Right hindlimb (tissue), 1 donor: Measurements from ENCODE around the gene DMTF1.

Source experiments
- DNase-seq: peaks from one replicate; pipeline ENCODE4 v3.0.0-alpha.2; 2018

DMTF1 gene

DNA sequence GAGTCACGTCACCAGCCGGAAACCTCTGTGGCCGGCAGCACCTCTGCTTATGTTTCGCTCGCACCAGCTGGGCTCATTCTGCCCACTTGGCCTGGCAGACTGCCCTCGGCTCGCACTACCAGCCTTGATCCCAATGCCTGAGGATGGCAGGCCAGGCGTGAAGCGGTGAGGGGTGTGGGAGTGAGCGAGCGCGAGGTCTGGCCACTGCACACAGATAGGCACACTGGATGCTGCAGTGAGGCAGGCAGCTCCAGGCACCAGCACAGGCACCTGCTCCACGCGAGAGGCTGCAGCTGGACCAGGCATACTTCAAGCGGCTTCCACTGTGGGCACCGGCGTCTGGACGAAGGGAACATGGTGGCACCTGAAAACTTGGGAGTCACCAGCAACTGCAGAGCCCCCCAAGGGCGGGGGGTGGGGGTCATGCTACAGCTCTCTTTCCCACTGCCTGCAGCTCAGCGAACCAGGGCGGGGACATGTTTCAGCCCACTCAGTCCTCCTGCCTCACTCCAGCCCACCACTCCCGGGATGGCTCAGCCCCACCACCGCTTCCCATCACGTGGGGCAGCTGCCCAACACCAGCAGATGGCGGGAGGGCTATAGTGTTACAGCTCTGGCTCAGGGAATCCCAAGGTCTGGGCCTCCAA is 5.4 kb upstream of the DMTF1 start:
- DNase-seq, result peak; percentile 25

- no peak for DNase-seq
Observed at GRCh38 chr7:87147500-87147899, 4.8 kb upstream of the DMTF1 start.

GRCh38 chr7:87148332-87148955 is 3.8 kb upstream of the DMTF1 start:
- no peak for DNase-seq

- peak; percentile 14 for DNase-seq
Observed at GRCh38 chr7:87151002-87151728, 1.1 kb upstream of the DMTF1 start.

GRCh38 chr7:87151729-87152111 is 533 bp upstream of the DMTF1 start:
- no peak for DNase-seq

- DNase-seq, result peak; percentile 63
Observed at GRCh38 chr7:87152897-87153641, 816 bp downstream of the DMTF1 start.

DNA sequence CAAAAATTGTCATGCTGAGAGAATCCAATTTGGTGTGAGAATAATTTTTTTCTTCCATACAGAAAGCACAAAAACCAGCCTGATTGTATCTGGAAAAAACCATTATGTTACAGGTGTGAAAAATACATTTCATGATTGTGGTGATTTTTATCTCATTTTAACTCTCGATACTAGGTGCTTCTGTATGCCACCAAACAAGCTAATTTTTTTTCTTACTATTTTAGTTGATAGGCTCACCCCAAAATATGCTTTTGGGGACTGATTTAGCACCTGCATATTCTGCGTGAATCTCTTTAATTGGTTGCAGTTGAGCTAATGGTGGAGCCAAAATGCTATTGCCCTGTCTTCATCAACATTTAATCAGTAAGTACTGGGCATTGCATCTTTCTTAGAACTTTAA is 1.9 kb downstream of the DMTF1 start:
- no peak for DNase-seq

DNA sequence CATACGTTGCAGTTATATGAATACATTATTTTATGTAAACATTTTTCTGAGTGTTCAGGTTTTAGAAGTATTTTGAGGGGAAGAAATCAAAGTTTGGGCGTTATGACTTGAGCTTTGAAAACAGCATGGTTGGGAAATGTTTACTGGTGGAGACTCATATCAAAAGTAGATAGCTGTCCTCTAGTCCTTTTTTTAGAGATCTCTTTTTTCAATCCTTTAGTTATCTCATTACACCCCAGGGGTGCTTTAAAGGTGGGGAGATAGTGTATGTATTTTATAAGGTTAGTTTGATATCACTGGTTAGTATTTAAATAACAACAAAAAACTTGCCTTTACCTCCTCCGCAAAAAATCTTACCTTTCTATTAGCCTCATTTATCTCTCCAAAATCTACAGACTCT is 2.3 kb downstream of the DMTF1 start:
- DNase-seq, result no peak

DNA sequence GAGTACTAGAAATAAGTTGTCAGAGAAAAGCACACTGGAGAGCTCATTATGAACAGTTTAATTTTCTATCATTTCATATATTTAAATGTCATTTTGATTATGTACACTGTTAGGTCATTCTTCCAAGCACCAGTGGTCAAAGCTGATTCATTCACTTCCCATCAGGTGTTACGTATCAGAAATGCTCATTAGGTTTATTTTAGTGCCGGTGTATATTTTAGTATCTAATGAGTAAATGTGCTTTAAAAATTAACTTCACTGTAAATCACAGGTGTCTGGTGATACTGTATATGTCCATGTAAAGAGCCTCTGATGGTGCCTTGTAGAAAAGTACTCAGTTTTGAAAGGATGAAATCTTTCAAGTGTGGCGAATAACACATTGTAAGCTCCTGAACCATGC is 3.5 kb downstream of the DMTF1 start:
- no peak for DNase-seq

DNA sequence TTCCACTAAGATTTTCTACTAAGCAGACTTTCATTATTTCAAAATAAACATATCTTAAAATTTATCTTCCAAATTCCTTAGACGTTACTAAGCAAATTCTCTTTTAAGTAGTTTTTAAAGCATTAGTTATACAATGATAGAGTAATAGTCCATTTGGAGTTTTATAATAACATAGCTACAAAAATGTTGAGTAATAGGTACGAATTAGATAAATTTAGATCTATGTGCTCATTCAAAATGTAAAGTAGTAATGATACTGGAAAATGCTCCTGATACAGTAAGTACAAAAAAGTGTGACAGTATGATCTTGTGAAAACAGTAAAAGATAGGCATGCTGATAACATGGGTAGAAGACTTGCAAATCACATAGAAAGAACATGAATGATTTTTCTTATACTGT is 4.5 kb downstream of the DMTF1 start:
- no peak for DNase-seq

DNA sequence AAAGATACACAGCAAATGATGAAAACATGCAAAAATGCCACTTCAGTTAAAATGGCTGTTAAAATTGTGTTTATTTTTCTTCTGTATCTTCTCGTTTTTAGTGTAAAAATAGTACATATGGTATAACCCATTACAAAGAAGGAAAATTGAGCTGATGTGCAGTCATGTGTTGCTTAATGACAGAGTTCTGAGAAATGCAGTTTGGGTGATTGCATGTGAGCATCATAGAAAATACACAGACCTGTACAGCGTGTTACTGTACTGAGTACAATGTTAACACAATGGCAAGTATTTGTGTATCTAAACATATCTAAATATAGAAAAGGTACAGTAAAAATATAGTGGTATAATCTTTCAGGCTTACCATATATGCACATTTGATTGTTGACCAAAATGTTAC is 7.3 kb downstream of the DMTF1 start:
- DNase-seq, result no peak

DNA sequence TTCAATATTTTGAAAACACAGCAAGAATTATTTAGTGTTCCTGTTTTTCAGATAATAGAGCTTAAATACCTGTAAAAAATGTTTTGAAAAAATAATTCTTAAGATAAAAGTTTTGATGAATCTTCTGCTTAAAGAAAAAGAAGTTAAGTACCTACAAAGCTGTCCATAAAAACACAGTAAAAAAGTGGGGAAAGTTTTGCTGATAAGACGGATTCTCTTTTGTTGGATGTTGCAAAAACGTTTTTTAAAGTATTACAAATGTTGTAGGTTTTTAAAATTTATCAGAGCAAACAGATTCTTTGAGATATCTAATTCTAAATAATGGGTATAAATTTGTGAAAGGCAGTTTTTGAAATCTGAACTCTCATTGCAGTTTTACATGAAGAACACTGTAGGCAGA is 12.2 kb downstream of the DMTF1 start:
- no peak for DNase-seq

DNA sequence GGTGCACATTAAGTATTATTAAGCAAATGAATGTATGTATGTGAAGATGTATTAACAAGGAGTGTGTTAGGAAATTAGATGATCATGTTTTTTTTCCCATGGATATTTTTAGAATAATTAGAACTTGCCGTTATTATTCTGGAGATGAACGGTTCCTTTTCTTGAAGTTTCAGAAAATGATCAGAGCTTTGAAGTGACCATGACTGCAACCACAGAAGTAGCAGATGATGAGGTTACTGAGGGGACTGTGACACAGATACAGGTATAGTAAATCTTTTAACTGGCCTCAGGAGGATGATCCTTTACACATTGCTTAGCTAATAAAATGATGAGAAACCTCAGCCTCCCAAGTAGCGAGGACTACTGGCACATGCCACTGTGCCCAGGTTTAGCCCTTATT is 18.6 kb downstream of the DMTF1 start:
- DNase-seq, result no peak

- no peak for DNase-seq
Observed at GRCh38 chr7:87171282-87171934, 19.2 kb downstream of the DMTF1 start.

- DNase-seq, result no peak
Observed at GRCh38 chr7:87173471-87173870, 21.2 kb downstream of the DMTF1 start.

DNA sequence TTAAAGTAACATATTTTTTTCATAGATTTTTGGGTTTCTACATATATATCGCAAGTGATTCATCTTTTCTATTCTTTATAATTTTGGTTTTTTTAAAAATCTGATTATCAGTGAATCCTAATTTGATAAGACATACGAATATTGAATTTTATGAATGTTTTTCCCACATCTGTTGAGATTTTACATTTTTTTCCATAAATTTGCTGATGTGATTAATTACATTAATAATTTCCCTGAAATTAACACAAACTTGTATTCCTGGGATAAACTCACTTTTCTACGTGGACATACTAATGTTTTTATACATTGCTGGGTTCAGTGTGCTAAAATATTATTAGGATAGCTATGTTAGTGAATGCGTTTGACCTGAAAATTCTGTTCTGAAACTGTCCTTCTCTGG is 26.1 kb downstream of the DMTF1 start:
- no peak for DNase-seq

DNA sequence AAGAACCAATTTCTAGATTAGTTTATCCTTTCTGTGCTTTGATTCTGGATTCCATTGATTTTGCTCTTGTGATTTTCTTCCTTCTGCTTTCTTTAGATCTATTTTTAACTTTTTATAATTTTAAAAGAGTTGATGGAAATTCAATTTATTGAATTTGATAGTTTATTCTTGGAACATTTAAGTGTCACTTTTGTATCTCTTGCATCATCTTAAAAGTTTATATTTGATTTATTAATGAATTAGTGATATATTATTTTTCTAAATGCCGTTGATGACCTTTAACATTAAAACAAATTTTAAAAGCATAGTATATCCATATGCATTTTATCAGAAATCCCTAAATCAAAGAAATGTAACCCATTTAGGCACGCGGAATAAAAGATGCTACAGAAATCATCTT is 26.9 kb downstream of the DMTF1 start:
- no peak for DNase-seq

DNA sequence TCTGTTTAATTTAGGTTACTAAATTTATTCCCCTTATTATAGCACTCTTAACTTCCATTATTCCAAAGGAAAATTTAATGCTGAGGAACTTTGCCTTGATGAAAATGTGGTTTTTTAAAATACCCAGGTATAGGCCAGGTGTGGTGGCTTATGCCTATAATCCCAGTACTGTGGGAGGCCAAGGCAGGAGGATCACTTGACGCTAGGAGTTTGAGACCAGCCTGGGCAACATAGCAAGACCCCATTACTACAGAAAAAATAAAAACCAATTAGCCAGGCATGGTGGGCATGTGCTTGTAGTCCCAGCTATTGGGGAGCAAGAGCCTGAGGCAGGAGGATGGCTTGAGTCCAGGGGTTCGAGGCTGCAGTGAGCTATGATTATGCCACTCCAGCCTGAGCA is 34.9 kb downstream of the DMTF1 start:
- no peak for DNase-seq

DNA sequence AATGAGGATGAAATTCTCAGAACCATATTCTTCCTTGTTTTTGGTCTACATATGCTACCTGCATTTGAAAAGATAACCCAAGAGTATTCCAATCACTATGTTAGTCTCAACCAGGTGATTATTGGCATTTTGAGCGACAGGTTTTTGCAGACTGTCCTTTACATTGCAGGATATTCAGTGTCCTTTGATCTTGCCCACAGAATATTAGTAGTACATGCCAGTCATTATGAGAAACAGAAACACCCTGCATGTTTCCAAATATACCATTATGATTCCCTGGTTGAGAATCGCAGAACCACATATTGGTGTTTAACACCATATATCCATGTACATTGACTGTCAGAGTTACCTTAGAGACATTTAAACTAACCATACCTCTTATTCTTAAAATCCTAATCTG is 36.7 kb downstream of the DMTF1 start:
- DNase-seq, result no peak

DNA sequence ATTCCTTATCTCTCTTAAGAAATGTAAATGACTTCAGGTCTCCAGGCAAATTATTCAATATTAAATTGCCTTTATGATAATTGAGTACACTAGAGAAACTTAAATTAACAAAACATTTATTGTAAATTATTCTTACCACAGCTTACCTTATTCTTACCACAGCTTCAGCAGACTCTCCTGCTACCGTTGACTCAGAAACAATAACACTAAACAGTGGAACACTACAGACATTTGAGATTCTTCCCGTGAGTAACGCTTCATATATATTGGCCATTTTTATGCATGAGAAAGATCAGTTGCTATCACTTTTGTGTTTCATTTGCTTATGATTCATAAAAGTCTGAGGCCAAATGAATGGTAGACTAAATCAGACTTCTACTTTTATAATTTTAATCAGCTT is 38.5 kb downstream of the DMTF1 start:
- no peak for DNase-seq

- no peak for DNase-seq
Observed at GRCh38 chr7:87192784-87193487, 40.7 kb downstream of the DMTF1 start.

- no peak for DNase-seq
Observed at GRCh38 chr7:87193912-87194311, 41.7 kb downstream of the DMTF1 start.

GRCh38 chr7:87199241-87199640 is 47.0 kb downstream of the DMTF1 start:
- no peak for DNase-seq
